Measurements from ENCODE around the gene TUBGCP4.
"Not testable (repeated sequence)": the region's sequence is repeated elsewhere in the genome, so short reads cannot be mapped to it uniquely, and the experiment has no call there.

The TUBGCP4 gene

DNA sequence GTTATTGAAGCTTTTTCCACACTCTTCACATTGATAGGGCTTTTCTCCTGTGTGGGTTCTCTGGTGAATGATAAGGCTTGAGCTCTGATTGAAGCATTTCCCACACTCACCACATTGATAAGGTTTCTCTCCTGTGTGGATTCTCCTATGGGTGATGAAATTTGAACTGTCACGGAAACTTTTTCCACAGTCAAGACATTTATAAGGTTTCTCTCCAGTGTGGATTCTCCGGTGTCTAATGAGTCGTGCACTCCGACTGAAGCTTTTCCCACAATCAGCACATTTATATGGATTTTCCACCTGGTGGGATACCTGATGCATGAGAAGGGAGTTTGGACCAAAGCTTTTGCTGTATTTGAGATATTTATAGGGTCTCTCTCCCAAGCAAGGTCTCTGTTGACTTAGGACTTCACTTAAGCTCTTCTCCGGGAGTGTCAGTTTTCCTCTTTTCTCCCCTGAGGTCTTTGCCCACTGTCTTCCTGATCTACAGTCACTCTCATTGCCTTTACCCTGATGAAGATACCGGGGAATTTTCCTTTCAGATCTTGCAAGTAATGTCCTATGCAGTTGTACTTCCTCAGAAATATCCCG lies 9.5 kb upstream of the TUBGCP4 start:
- peak; percentile 10 for DNase-seq (ENCODE audit: low read depth)
- H3K36me3 ChIP-seq (ENCODE audit: control insufficient read depth, insufficient read depth, low read length, severe bottlenecking) = peaks cover 88% of the 10 kb centered on the region
- H3K27me3 ChIP-seq (replicated peaks; ENCODE audit: control insufficient read depth, insufficient read depth, low read length) = no peaks in the 10 kb centered on the region
- peak overlapping the region; percentile 51 for H3K4me3 ChIP-seq (ENCODE audit: low read length)
- no peaks in the 10 kb centered on the region for H3K4me1 ChIP-seq (ENCODE audit: control insufficient read depth, insufficient read depth, low read length)
- no peak overlapping the region for H3K9ac ChIP-seq (ENCODE audit: low read length)
- H3K9me3 ChIP-seq (ENCODE audit: control insufficient read depth, low read length) = peaks cover 65% of the 10 kb centered on the region

DNA sequence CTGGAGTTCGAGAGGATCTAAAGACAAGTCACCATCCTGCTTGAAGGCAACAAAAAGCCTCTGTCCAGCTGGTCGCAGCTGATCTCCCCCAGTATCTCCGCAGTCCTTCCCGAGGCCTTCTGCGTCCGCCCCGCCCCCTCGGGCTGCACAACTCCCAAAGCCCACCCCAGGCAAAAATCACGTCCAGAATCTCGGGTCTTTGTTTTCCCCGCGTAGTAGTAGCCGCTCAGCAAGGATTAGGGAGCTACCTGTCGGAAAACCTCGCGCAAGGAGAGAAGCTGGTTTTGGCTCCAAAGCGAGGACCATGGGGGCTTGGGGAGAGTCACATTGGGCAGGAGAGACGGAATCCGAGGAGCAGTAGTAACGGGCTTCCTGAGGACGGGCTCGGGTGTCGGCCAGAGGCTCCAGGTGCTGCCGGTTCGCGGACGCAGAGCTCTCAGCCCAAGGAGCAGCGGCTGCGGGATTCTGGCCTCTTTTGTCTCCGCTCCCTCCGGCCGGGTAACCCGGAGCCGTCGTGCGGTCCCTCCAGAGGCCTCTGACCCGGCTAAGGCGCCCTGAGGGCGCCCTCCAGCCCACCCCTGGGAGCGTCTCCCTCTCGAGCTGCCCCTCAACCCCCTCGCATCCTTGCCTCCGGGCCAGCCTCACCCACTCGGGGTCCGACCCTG lies 459 bp upstream of the TUBGCP4 start:
- Histone ChIP-seq H3K36me3 (ENCODE audit: control insufficient read depth, insufficient read depth, low read length, severe bottlenecking) (peaks cover 26% of the 10 kb centered on the region), H3K27me3 (replicated peaks; ENCODE audit: control insufficient read depth, insufficient read depth, low read length) (no peaks in the 10 kb centered on the region)

DNA sequence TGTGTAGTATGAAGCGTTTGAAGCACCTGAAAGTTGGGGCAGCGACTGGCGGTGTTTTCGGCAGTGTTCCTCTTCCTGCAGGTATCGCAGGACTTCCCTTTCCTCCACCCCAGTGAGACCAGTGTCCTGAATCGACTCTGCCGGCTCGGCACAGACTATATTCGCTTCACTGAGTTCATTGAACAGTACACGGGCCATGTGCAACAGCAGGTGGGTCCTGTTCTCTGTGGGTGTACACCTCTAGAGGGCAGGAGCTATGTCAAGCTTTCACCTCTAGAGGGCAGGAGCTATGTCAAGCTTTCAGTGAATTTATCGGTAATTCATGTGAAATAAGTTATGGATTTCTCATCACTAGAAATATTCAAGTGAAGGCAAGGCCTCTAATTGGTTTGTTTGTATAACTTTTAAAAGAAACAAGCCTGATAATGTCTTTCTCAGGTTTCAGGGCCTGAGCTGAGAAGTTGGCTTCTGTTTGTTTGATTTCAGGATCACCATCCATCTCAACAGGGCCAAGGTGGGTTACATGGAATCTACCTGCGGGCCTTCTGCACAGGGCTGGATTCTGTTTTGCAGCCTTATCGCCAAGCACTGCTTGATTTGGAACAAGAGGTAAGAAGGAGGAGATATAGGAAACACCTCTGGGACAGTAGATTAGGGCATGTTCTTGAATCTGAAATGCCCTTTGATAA lies 5.3 kb downstream of the TUBGCP4 start:
- no peak overlapping the region for H3K9ac ChIP-seq (ENCODE audit: low read length)
- peaks cover 7% of the 10 kb centered on the region for H3K4me1 ChIP-seq (ENCODE audit: control insufficient read depth, insufficient read depth, low read length)
- no peaks in the 10 kb centered on the region for H3K9me3 ChIP-seq (ENCODE audit: control insufficient read depth, low read length)
- H3K27me3 ChIP-seq (replicated peaks; ENCODE audit: control insufficient read depth, insufficient read depth, low read length) = no peaks in the 10 kb centered on the region
- no peak overlapping the region for H3K4me3 ChIP-seq (ENCODE audit: low read length)
- peak; percentile 71 for DNase-seq (ENCODE audit: low read depth)
- H3K36me3 ChIP-seq (ENCODE audit: control insufficient read depth, insufficient read depth, low read length, severe bottlenecking) = peaks cover 31% of the 10 kb centered on the region

More for the DNA sequence above, 459 bp upstream of the TUBGCP4 start:
- Histone ChIP-seq H3K9me3 (ENCODE audit: control insufficient read depth, low read length) (no peaks in the 10 kb centered on the region), H3K4me3 (ENCODE audit: low read length) (peak overlapping the region; percentile 90), H3K9ac (ENCODE audit: low read length) (peak overlapping the region; percentile 88), H3K4me1 (ENCODE audit: control insufficient read depth, insufficient read depth, low read length) (peaks cover 19% of the 10 kb centered on the region)
- peak; percentile 59 for DNase-seq (ENCODE audit: low read depth)

DNA sequence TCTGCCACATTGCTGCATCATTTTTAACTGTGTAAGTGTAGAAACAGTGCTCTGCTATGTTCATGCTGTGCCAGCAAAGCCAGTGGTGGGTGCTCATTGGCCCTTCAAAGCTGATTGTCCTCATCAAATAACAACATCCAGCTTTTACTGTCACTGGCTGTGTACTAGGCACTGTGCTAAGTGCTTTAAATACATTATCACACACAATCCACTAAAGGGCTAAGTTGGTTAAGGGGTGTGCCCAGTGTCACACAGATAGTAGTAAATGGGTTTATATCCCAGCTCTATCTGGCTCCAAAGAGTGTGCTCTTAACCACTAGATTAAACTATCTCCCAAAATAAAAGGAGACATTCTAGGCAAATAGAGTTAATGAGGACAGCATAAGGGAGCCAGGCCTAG lies 7.7 kb downstream of the TUBGCP4 start:
- Histone ChIP-seq H3K4me3 (ENCODE audit: low read length) (no peak overlapping the region), H3K4me1 (ENCODE audit: control insufficient read depth, insufficient read depth, low read length) (no peaks in the 10 kb centered on the region), H3K9ac (ENCODE audit: low read length) (no peak overlapping the region), H3K27me3 (replicated peaks; ENCODE audit: control insufficient read depth, insufficient read depth, low read length) (no peaks in the 10 kb centered on the region), H3K9me3 (ENCODE audit: control insufficient read depth, low read length) (no peaks in the 10 kb centered on the region), H3K36me3 (ENCODE audit: control insufficient read depth, insufficient read depth, low read length, severe bottlenecking) (peaks cover 41% of the 10 kb centered on the region)
- no peak for DNase-seq (ENCODE audit: low read depth)

DNA sequence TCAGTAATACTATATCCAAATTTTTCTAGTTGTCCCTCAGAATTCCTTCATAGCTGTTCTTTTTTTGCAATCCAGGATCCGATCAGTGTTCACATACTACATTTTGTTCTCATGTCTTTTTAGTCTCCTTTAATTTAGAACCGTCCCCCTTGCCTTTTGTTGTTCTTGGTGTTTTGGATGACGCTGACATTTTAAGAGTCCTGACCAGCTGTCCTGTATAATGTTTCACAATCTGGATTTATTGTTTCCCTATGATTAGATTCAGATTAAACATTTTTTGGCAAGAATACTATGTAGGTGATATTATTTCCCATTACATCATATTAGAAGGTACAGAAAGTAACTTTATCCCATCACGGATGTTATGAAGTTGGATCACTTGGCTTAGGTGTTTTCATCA lies 11.4 kb downstream of the TUBGCP4 start:
- peaks cover 62% of the 10 kb centered on the region for H3K36me3 ChIP-seq (ENCODE audit: control insufficient read depth, insufficient read depth, low read length, severe bottlenecking)
- DNase-seq (ENCODE audit: low read depth) = no peak
- no peaks in the 10 kb centered on the region for H3K9me3 ChIP-seq (ENCODE audit: control insufficient read depth, low read length)
- no peak overlapping the region for H3K4me3 ChIP-seq (ENCODE audit: low read length)
- H3K27me3 ChIP-seq (replicated peaks; ENCODE audit: control insufficient read depth, insufficient read depth, low read length) = no peaks in the 10 kb centered on the region
- H3K4me1 ChIP-seq (ENCODE audit: control insufficient read depth, insufficient read depth, low read length) = no peaks in the 10 kb centered on the region
- H3K9ac ChIP-seq (ENCODE audit: low read length) = no peak overlapping the region

DNA sequence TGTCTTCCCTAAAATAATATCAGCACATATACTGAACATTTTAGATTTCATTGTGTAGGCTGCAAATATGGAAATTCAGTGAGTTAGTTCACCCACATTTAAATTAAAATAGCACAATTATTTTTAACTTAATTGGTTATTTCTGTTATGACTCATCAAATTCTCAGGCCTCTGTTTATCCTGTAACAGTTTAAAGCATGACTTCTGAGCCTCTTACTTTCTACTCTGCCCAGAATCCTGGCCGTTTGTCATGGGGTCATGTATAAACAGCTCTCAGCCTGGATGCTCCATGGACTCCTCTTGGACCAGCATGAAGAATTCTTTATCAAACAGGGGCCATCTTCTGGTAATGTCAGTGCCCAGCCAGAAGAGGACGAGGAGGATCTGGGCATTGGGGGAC lies 12.2 kb downstream of the TUBGCP4 start:
- H3K27me3 ChIP-seq (replicated peaks; ENCODE audit: control insufficient read depth, insufficient read depth, low read length) = no peaks in the 10 kb centered on the region
- no peaks in the 10 kb centered on the region for H3K9me3 ChIP-seq (ENCODE audit: control insufficient read depth, low read length)
- peak; percentile 40 for DNase-seq (ENCODE audit: low read depth)
- H3K36me3 ChIP-seq (ENCODE audit: control insufficient read depth, insufficient read depth, low read length, severe bottlenecking) = peaks cover 63% of the 10 kb centered on the region
- no peak overlapping the region for H3K9ac ChIP-seq (ENCODE audit: low read length)
- H3K4me1 ChIP-seq (ENCODE audit: control insufficient read depth, insufficient read depth, low read length) = no peaks in the 10 kb centered on the region
- H3K4me3 ChIP-seq (ENCODE audit: low read length) = no peak overlapping the region

DNA sequence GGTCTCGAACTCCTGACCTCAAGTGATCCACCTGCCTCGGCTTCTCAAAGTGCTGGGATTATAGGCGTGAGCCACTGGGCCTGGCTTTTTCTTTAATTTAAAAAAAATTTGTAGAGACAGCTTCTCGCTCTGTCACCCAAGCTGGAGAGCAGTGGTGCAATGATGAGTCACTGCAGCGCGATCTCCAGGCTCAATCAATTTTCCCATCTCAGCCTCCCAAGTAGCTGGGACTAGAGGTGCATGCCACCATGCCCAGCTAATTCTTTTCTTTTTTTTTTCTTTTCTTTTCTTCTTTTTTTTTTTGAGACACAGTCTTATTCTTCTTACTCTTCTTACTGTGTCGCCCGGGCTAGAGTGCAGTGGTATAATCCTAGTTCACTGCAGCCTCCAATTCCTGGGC lies 19.8 kb downstream of the TUBGCP4 start:
- Histone ChIP-seq H3K9me3 (ENCODE audit: control insufficient read depth, low read length) (no peaks in the 10 kb centered on the region), H3K9ac (ENCODE audit: low read length) (no peak overlapping the region), H3K36me3 (ENCODE audit: control insufficient read depth, insufficient read depth, low read length, severe bottlenecking) (peaks cover 37% of the 10 kb centered on the region), H3K4me1 (ENCODE audit: control insufficient read depth, insufficient read depth, low read length) (no peaks in the 10 kb centered on the region), H3K27me3 (replicated peaks; ENCODE audit: control insufficient read depth, insufficient read depth, low read length) (no peaks in the 10 kb centered on the region), H3K4me3 (ENCODE audit: low read length) (no peak overlapping the region)
- no peak for DNase-seq (ENCODE audit: low read depth)

DNA sequence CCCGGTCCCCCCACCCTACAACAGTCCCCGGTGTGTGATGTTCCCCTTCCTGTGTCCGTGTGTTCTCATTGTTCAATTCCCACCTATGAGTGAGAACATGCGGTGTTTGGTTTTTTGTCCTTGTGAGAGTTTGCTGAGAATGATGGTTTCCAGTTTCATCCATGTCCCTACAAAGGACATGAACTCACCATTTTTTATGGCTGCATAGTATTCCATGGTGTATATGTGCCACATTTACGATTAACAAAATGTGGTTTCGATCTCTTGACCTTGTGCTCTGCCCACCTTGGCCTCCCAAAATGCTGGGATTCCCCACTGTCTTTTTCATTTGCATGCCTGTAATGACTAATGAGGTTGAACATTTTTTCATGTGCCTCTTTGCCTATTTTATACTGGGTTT lies 22.7 kb downstream of the TUBGCP4 start:
- not testable (repeated sequence) for H3K9me3 ChIP-seq (ENCODE audit: control insufficient read depth, low read length); H3K4me1 ChIP-seq (ENCODE audit: control insufficient read depth, insufficient read depth, low read length); DNase-seq (ENCODE audit: low read depth); H3K9ac ChIP-seq (ENCODE audit: low read length); H3K4me3 ChIP-seq (ENCODE audit: low read length); H3K27me3 ChIP-seq (replicated peaks; ENCODE audit: control insufficient read depth, insufficient read depth, low read length)
- H3K36me3 ChIP-seq (ENCODE audit: control insufficient read depth, insufficient read depth, low read length, severe bottlenecking) = peaks cover 39% of the 10 kb centered on the region

DNA sequence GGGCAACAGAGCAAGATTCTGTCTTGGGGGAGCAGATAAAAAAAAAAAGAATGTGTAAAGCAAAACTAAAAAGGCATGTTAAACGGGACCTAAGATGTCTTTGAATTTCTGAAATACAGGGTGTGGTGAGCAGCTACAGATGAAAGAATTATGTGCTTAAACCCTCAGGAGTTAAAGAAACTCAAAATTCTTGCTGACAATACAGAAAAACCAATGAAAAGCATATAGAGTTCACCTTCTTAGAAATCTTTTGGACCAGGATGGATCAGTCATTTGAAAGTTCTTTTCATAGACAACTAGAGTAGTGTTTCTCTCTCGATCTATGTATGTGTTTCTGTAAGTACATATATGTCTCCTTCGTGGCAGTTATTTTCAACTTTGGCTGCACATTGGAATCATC lies 31.4 kb downstream of the TUBGCP4 start:
- H3K27me3 ChIP-seq (replicated peaks; ENCODE audit: control insufficient read depth, insufficient read depth, low read length) = no peaks in the 10 kb centered on the region
- H3K9ac ChIP-seq (ENCODE audit: low read length) = no peak overlapping the region
- no peak for DNase-seq (ENCODE audit: low read depth)
- H3K4me3 ChIP-seq (ENCODE audit: low read length) = no peak overlapping the region
- no peaks in the 10 kb centered on the region for H3K9me3 ChIP-seq (ENCODE audit: control insufficient read depth, low read length)
- H3K4me1 ChIP-seq (ENCODE audit: control insufficient read depth, insufficient read depth, low read length) = peaks cover 10% of the 10 kb centered on the region
- H3K36me3 ChIP-seq (ENCODE audit: control insufficient read depth, insufficient read depth, low read length, severe bottlenecking) = peaks cover 83% of the 10 kb centered on the region

DNA sequence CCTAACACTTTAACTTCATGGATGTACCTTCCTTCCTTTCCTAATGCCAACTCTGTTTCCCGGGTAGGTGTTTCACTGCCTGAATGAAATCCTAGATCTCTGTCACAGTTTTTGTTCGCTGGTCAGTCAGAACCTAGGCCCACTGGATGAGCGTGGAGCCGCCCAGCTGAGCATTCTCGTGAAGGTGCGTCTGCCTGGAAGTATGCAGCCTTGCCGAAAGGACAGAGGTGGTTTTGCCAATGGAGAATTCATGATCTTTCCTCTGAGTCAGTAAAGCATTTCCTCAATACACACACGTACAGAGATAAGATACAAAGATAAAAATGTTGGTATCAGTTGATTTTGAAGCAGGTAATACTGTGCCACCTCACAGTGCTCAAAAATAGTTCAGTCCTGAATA lies 32.7 kb downstream of the TUBGCP4 start:
- Histone ChIP-seq H3K9ac (ENCODE audit: low read length) (no peak overlapping the region), H3K9me3 (ENCODE audit: control insufficient read depth, low read length) (no peaks in the 10 kb centered on the region), H3K4me1 (ENCODE audit: control insufficient read depth, insufficient read depth, low read length) (peaks cover 12% of the 10 kb centered on the region), H3K4me3 (ENCODE audit: low read length) (no peak overlapping the region), H3K36me3 (ENCODE audit: control insufficient read depth, insufficient read depth, low read length, severe bottlenecking) (peaks cover 88% of the 10 kb centered on the region), H3K27me3 (replicated peaks; ENCODE audit: control insufficient read depth, insufficient read depth, low read length) (no peaks in the 10 kb centered on the region)
- DNase-seq (ENCODE audit: low read depth) = no peak

DNA sequence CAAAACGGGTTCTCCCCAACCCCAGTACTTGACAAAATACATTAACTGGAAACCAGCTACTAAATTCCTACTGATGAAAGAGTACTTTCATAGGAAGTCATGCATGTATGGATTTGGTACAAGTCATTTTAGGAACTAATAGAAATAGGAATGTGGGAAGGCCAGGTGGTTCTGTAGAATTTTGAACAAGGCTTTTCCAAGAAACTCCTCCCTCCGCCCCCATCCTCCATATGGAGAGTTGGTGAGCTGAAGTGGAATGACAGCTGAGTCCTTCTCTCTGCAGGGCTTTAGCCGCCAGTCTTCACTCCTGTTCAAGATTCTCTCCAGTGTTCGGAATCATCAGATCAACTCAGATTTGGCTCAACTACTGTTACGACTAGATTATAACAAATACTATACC lies 33.2 kb downstream of the TUBGCP4 start:
- H3K4me3 ChIP-seq (ENCODE audit: low read length) = no peak overlapping the region
- no peaks in the 10 kb centered on the region for H3K27me3 ChIP-seq (replicated peaks; ENCODE audit: control insufficient read depth, insufficient read depth, low read length)
- no peak overlapping the region for H3K9ac ChIP-seq (ENCODE audit: low read length)
- peaks cover 88% of the 10 kb centered on the region for H3K36me3 ChIP-seq (ENCODE audit: control insufficient read depth, insufficient read depth, low read length, severe bottlenecking)
- no peaks in the 10 kb centered on the region for H3K9me3 ChIP-seq (ENCODE audit: control insufficient read depth, low read length)
- H3K4me1 ChIP-seq (ENCODE audit: control insufficient read depth, insufficient read depth, low read length) = peaks cover 12% of the 10 kb centered on the region
- DNase-seq (ENCODE audit: low read depth) = no peak
